ENCODE data around the gene OR8G1.

Gene OR8G1

GRCh38 chr11:124278261-124278660 is 37.4 kb downstream of the OR8G1 start:
- no peaks in the 10 kb centered on the region for H3K36me3 ChIP-seq (ENCODE audit: control insufficient read depth in 2 of 2, insufficient read depth in 1 of 2, low read length in 2 of 2)
- ChIA-PET POLR2A (no interaction called here), CTCF (no interaction called here)
- no peaks in the 10 kb centered on the region for H3K4me1 ChIP-seq (ENCODE audit: control insufficient read depth, insufficient read depth, low read length)
- H3K27ac ChIP-seq (ENCODE audit: extremely low read depth, low read depth, low read length): no peak overlapping the region
- no peaks in the 10 kb centered on the region for H3K9me3 ChIP-seq (ENCODE audit: control insufficient read depth, insufficient read depth, low read depth, low read length)
- H3K4me3 ChIP-seq (ENCODE audit: low read depth, low read length): no peak overlapping the region
- TF ChIP-seq PRDM10 (tag by site-specific recombination; IDR thresholded peaks at IDR 0.05): no peak
- TF ChIP-seq ZEB2 (tag by site-specific recombination; IDR thresholded peaks at IDR 0.05): no peak
- TF ChIP-seq ZNF585B (tag by site-specific recombination; IDR thresholded peaks at IDR 0.05): no peak
- TF ChIP-seq SALL2 (tag by site-specific recombination; IDR thresholded peaks at IDR 0.05; ENCODE audit: borderline replicate concordance): no peak
- TF ChIP-seq ZNF132 (tag by site-specific recombination; IDR thresholded peaks at IDR 0.05; ENCODE audit: borderline replicate concordance): no peak
- no peak for TF ChIP-seq ZNF26 (tag by site-specific recombination; IDR thresholded peaks at IDR 0.05)
- TF ChIP-seq ZNF311 (tag by site-specific recombination; IDR thresholded peaks at IDR 0.05; ENCODE audit: borderline replicate concordance): no peak
- TF ChIP-seq HIC1 (tag by site-specific recombination; IDR thresholded peaks at IDR 0.05): no peak

GRCh38 chr11:124285610-124286344 is 44.9 kb downstream of the OR8G1 start:
- H3K9me3 ChIP-seq (ENCODE audit: control insufficient read depth, insufficient read depth, low read depth, low read length): no peaks in the 10 kb centered on the region
- H3K36me3 ChIP-seq (ENCODE audit: control insufficient read depth in 2 of 2, insufficient read depth in 1 of 2, low read length in 2 of 2): no peaks in the 10 kb centered on the region
- H3K4me1 ChIP-seq (ENCODE audit: control insufficient read depth, insufficient read depth, low read length): no peaks in the 10 kb centered on the region
- CTCF ChIA-PET: no interaction called here
- no peak overlapping the region for H3K27ac ChIP-seq (ENCODE audit: extremely low read depth, low read depth, low read length)
- no peak overlapping the region for H3K4me3 ChIP-seq (ENCODE audit: low read depth, low read length)
- POLR2A ChIA-PET: no interaction called here
- TF ChIP-seq KLF10 (tag by site-specific recombination; IDR thresholded peaks at IDR 0.05) (no peak), ZNF398 (tag by site-specific recombination; IDR thresholded peaks at IDR 0.05) (no peak), ZNF561 (tag by site-specific recombination; IDR thresholded peaks at IDR 0.05; ENCODE audit: borderline replicate concordance) (no peak), ZBTB48 (tag by site-specific recombination; IDR thresholded peaks at IDR 0.05) (no peak), ZNF324 (tag by site-specific recombination; IDR thresholded peaks at IDR 0.05) (no peak), ZNF449 (tag by site-specific recombination; IDR thresholded peaks at IDR 0.05) (no peak), ZNF366 (tag by site-specific recombination; conservative IDR thresholded peaks at IDR 0.05) (no peak), ZNF341 (tag by site-specific recombination; IDR thresholded peaks at IDR 0.05; ENCODE audit: low read depth) (no peak), ZNF629 (tag by site-specific recombination; IDR thresholded peaks at IDR 0.05) (no peak), ZNF48 (tag by site-specific recombination; IDR thresholded peaks at IDR 0.05) (no peak), ZNF248 (tag by site-specific recombination; IDR thresholded peaks at IDR 0.05) (no peak), ZNF600 (tag by site-specific recombination; IDR thresholded peaks at IDR 0.05) (no peak), KLF9 (tag by site-specific recombination; IDR thresholded peaks at IDR 0.05; ENCODE audit: low read depth) (no peak), ZNF302 (tag by site-specific recombination; IDR thresholded peaks at IDR 0.05; ENCODE audit: low read depth) (no peak), ZNF488 (tag by site-specific recombination; IDR thresholded peaks at IDR 0.05) (no peak), ZNF548 (tag by site-specific recombination; IDR thresholded peaks at IDR 0.05) (no peak)
